Mucosa of descending colon (tissue), 3 donors: ENCODE measurements around the gene ITGB6. TPM values are rescaled to one million over a fixed set of nuclear protein-coding genes. Genes with fewer than 3 reads are reported as not detected.

Experiments used
- ATAC-seq: fragments of 200-7000 bp; cut with Tn5 transposase; one replicate; pipeline ENCODE4 v1.9.1; 2020; ENCODE audit warnings: mild to moderate bottlenecking, moderate library complexity
- DNase-seq, 3 donors: peaks; one replicate each; pipeline ENCODE4 v3.0.0-alpha.2; 2020
- H3K36me3 ChIP-seq: fragments of 200-600 bp; one replicate; pipeline ENCODE4 v1.8.0; 2021; ENCODE audit warnings: low read depth, mild to moderate bottlenecking
- H3K4me1 ChIP-seq: fragments of 200-600 bp; one replicate; pipeline ENCODE4 v1.8.0; 2021; ENCODE audit warnings: low read depth, mild to moderate bottlenecking
- H3K4me3 ChIP-seq: fragments of 200-600 bp; one replicate; pipeline ENCODE4 v1.8.0; 2021; ENCODE audit warnings: mild to moderate bottlenecking
- H3K9me3 ChIP-seq: fragments of 200-600 bp; one replicate; pipeline ENCODE4 v1.8.0; 2021; ENCODE audit warnings: mild to moderate bottlenecking
- intact Hi-C, 2 donors: fragments of 100-400 bp; cut with DNase I in 1 of 2; cut with micrococcal nuclease in 1 of 2; formaldehyde crosslinking; loops; one replicate each; pipeline versions ENCODE4 v1.11.0 to v1.11.1; 2022; cut with DNase I, micrococcal nuclease
- total RNA-seq, 3 donors: library from RNA; stranded (reverse); fragmentation: NEBNext Ultra II Directional in 2 of 3; extraction: Animal tissue kit (Norgen Biotek cat#: 25700) in 2 of 3; gene quantifications; one replicate each; pipeline versions ENCODE4 v1.2.1 to v1.2.4, GENCODE V29; 2021 to 2023
- TF ChIP-seq, protein P1 (sequence below): fragments of 200-600 bp; IDR thresholded peaks from one replicate; pipeline ENCODE4 v1.8.0; 2022; ENCODE audit warnings: antibody characterized with exemption, mild to moderate bottlenecking
- donor health status: DM: no; HTN: no; CAD: no; lungs with moderate emphysema.
- donor health status: DM: no; HTN: no; CAD: no.
- donor health status: DM: no; HTN: yes; CAD: no.

Gene ITGB6
- total RNA-seq, 3 donors from 2014 or later, result 9.0 to 35.7 (median 16.2) TPM

DNA sequence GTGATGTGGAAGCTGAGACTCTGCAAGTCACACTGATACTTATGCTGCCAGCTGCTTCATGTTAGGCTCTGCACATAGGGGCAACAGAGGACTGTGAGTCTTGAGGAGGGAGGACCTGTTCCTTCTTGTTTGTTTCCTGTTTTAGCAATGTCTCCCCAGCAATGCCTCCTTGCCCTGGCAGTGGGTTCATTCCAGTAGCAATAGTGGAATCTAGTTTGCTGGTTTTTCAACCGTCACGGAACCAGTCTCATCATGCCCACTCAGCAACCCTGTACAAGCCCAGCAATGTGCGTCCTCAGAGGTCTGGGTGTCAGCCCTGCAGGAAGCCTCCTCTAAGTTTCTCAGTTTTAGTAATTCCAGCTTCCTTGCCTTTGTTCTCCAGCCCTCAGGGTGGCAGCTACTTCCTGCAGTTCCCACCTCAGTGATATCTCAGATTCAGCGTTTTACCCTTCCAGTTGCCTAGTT is 20.5 kb upstream of the ITGB6 start:
- TF ChIP-seq, protein P1, sequence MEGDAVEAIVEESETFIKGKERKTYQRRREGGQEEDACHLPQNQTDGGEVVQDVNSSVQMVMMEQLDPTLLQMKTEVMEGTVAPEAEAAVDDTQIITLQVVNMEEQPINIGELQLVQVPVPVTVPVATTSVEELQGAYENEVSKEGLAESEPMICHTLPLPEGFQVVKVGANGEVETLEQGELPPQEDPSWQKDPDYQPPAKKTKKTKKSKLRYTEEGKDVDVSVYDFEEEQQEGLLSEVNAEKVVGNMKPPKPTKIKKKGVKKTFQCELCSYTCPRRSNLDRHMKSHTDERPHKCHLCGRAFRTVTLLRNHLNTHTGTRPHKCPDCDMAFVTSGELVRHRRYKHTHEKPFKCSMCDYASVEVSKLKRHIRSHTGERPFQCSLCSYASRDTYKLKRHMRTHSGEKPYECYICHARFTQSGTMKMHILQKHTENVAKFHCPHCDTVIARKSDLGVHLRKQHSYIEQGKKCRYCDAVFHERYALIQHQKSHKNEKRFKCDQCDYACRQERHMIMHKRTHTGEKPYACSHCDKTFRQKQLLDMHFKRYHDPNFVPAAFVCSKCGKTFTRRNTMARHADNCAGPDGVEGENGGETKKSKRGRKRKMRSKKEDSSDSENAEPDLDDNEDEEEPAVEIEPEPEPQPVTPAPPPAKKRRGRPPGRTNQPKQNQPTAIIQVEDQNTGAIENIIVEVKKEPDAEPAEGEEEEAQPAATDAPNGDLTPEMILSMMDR, result no peak
- intact Hi-C loops, result no loop called here
- DNase-seq (no peak), ATAC-seq (no peak)
- Histone ChIP-seq H3K9me3 (no peaks in the 10 kb centered on the region), H3K4me3 (no peak overlapping the region), H3K4me1 (peaks cover 30% of the 10 kb centered on the region), H3K36me3 (no peaks in the 10 kb centered on the region)

GRCh38 chr2:160220026-160220425 is 20.0 kb upstream of the ITGB6 start:
- no peaks in the 10 kb centered on the region for H3K36me3 ChIP-seq
- intact Hi-C loops, result no loop called here
- no peak overlapping the region for H3K4me3 ChIP-seq

DNA sequence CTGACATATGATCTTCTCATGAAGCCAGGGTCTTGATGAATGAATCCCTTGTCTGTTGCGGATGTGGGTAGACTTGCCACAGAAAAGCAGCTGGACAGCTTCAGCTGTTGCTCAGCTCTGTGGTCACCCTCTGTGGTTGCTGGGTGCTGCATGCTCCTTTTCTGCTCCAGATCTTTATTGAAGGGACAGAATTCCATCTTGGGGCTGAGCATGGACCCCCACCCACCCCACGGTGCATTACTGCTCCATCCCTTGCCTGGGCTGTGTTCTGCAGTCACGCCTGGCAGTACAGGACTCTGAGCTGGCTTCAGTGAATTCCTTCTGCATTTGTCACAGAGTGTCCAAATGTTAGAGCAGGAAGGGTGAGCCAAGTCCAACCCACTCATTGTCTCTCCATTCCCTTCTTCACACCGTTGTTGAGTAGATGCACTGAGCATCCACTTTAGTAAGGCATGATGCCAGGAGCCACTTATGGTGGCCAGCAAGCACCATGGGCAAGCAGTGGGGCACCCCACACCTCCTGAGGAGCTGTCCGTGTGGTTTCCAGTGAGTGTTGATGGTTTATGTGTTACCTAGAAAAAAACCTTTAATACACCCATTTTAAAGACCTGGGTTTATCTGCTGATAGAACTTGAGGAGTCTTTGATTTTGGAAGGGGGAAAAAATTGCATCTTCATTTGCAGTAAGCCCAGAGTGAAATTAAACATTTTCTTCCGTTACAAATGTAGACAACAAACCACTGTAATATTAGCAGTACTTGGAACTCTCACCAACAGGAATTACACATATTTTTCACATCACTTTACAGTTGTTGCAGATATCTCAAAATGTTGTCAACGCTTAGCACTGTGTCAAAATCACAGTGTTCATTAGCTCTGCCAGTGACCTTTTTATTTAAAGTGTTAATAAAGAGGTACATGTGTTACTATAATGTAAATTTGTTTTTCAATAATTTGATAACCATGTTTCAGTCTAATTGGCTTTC is 14.7 kb upstream of the ITGB6 start:
- TF ChIP-seq, protein P1, result no peak
- peak; percentile 57 for ATAC-seq
- no peak for DNase-seq
- Histone ChIP-seq H3K4me3 (no peak overlapping the region), H3K9me3 (no peaks in the 10 kb centered on the region), H3K4me1 (no peaks in the 10 kb centered on the region), H3K36me3 (no peaks in the 10 kb centered on the region)
- intact Hi-C loops, result no loop called here

More at GRCh38 chr2:160220026-160220425, 20.0 kb upstream of the ITGB6 start:
- TF ChIP-seq, protein P1, result no peak
- no peak for ATAC-seq
- no peak for DNase-seq
- Histone ChIP-seq H3K4me1 (peaks cover 30% of the 10 kb centered on the region), H3K9me3 (no peaks in the 10 kb centered on the region)

DNA sequence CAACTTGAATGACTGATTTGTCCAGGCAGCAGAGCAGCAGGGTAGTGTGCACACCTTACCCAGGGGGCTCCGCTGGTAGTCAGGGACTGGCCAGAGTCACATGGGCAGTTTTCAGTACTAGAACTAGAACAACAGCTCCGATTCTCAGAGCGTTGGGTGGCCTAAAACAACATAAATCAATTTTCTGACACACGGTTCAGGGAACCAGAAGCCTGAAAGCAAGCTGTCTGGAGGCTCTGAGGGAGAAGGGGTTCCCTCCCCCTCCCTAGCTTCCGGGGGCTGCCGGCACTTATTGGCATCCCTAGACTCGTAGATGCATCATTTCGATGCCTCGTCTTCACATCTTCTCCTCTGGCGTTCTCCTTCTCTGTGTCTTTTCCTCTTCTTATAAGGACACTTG is 13.4 kb upstream of the ITGB6 start:
- intact Hi-C loops, result no loop called here
- DNase-seq (no peak), ATAC-seq (no peak)
- Histone ChIP-seq H3K4me1 (peaks cover 8% of the 10 kb centered on the region), H3K4me3 (no peak overlapping the region), H3K36me3 (no peaks in the 10 kb centered on the region), H3K9me3 (no peaks in the 10 kb centered on the region)
- TF ChIP-seq, protein P1, result no peak

- H3K4me1 ChIP-seq, result peaks cover 19% of the 10 kb centered on the region
- H3K4me3 ChIP-seq, result no peak overlapping the region
- no peaks in the 10 kb centered on the region for H3K9me3 ChIP-seq
- H3K36me3 ChIP-seq, result no peaks in the 10 kb centered on the region
- peak; percentile 80 to 90 (median 88) for DNase-seq
- ATAC-seq, result peak; percentile 81
- intact Hi-C loops, result no loop called here
- TF ChIP-seq, protein P1, result peak; percentile 84
Measured at GRCh38 chr2:160210599-160211138, 10.6 kb upstream of the ITGB6 start.
